Measurements from ENCODE around the gene ZNF581.

GRCh38 chr19:55690769-55691545 lies 47.5 kb downstream of the ZNF581 start:
- TF ChIP-seq CTCF (IDR thresholded peaks at IDR 0.05) (no peak), POLR2AphosphoS5 (IDR thresholded peaks at IDR 0.05) (no peak), POLR2A (IDR thresholded peaks at IDR 0.05) (no peak)
